GM20431 (cell line): ENCODE data around the gene SHISA7.

ENCODE experiments used
- in situ Hi-C: fragments of 300-500 bp; cut with MseI, MboI; formaldehyde crosslinking; loops from one replicate; pipeline ENCODE4 v1.15.0; 2020; ENCODE audit warnings: low sequenced_read_pairs; ENCODE audit not compliant: unreplicated experiment

Gene SHISA7

GRCh38 chr19:55482156-55482961, 39.3 kb upstream of the SHISA7 start:
- in situ Hi-C loops: no loop called here

- in situ Hi-C loops: no loop called here
Measured at GRCh38 chr19:55481794-55482155, 38.7 kb upstream of the SHISA7 start.

GRCh38 chr19:55481148-55481793, 38.2 kb upstream of the SHISA7 start:
- in situ Hi-C loops: no loop called here

- in situ Hi-C loops: no loop called here
Measured at GRCh38 chr19:55479451-55480230, 36.5 kb upstream of the SHISA7 start.

GRCh38 chr19:55479045-55479444, 35.9 kb upstream of the SHISA7 start:
- in situ Hi-C loops: no loop called here

- in situ Hi-C loops: no loop called here
Measured at GRCh38 chr19:55478364-55478763, 35.3 kb upstream of the SHISA7 start.

- in situ Hi-C loops: no loop called here
Measured at GRCh38 chr19:55477905-55478304, 34.8 kb upstream of the SHISA7 start.

GRCh38 chr19:55476100-55476775, 33.1 kb upstream of the SHISA7 start, which contains the start of gene ZNF628:
ZNF628 (plus strand) TSS chr19:55476617; CDS start chr19:55479911, 3,294 bp downstream.
- in situ Hi-C loops: no loop called here

- in situ Hi-C loops: no loop called here
Measured at GRCh38 chr19:55474269-55475265, 31.5 kb upstream of the SHISA7 start.

- in situ Hi-C loops: no loop called here
Measured at GRCh38 chr19:55473225-55474012, 30.3 kb upstream of the SHISA7 start.

GRCh38 chr19:55472463-55472862, 29.4 kb upstream of the SHISA7 start:
- in situ Hi-C loops: no loop called here

- in situ Hi-C loops: no loop called here
Measured at GRCh38 chr19:55471266-55471665, 28.2 kb upstream of the SHISA7 start.

- in situ Hi-C loops: no loop called here
Measured at GRCh38 chr19:55468054-55468393, 24.9 kb upstream of the SHISA7 start.

GRCh38 chr19:55467236-55468053, 24.3 kb upstream of the SHISA7 start:
- in situ Hi-C loops: no loop called here

GRCh38 chr19:55466241-55466614, 23.1 kb upstream of the SHISA7 start:
- in situ Hi-C loops: no loop called here

GRCh38 chr19:55465460-55466240, 22.6 kb upstream of the SHISA7 start:
- in situ Hi-C loops: no loop called here

GRCh38 chr19:55464662-55465054, 21.6 kb upstream of the SHISA7 start, which contains the start of gene C19orf85:
C19orf85 (minus strand) TSS chr19:55464751; CDS start chr19:55464554, 197 bp downstream.
- in situ Hi-C loops: no loop called here
